Dedifferentiated amniotic fluid mesenchymal stem cell (primary cell): ENCODE measurements around the gene LRRC70.
"Not testable (repeated sequence)": the region's sequence is repeated elsewhere in the genome, so short reads cannot be mapped to it uniquely, and the experiment has no call there.

Source experiments
- DNase-seq: peaks from one replicate; pipeline ENCODE4 v3.0.0-alpha.2; 2016; ENCODE audit errors: extremely low spot score

Gene LRRC70

DNA sequence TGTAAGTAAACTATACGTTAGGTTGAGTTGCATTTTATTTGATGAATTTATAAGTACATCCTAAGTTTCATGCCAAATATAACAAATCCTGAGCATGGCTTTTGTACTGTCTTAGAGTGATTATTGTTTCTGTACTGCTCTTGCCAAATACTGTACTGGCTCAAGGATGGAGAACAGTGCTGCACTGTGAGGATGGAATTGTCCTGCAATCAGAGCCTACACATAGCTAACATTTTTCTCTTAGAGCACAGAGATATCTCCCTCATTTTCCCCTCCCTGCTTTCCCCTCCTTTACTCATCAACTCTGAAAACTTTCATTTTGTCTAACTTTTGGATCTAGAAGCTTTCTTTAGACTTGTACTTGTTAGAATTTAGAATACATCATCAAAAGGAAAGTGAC, 28.3 kb downstream of the LRRC70 start:
- DNase-seq, result no peak

DNA sequence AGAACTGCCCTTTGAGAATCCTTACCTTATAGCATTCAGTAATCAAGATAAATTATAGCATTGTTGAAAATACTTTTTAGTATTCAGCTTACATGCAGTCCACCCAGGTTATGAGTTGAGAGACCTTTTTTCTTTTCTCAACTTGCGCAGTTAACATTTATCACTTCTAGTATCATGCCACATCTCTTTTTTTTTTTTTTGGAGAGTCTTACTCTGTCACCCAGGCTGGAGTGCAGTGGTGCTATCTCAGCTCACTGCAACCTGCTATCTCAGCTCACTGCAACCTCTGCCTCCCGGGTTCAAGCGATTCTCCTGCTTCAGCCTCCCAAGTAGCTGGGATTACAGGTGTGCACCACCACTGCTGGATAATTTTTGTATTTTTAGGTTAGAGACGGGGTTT, 29.0 kb downstream of the LRRC70 start:
- no peak for DNase-seq

DNA sequence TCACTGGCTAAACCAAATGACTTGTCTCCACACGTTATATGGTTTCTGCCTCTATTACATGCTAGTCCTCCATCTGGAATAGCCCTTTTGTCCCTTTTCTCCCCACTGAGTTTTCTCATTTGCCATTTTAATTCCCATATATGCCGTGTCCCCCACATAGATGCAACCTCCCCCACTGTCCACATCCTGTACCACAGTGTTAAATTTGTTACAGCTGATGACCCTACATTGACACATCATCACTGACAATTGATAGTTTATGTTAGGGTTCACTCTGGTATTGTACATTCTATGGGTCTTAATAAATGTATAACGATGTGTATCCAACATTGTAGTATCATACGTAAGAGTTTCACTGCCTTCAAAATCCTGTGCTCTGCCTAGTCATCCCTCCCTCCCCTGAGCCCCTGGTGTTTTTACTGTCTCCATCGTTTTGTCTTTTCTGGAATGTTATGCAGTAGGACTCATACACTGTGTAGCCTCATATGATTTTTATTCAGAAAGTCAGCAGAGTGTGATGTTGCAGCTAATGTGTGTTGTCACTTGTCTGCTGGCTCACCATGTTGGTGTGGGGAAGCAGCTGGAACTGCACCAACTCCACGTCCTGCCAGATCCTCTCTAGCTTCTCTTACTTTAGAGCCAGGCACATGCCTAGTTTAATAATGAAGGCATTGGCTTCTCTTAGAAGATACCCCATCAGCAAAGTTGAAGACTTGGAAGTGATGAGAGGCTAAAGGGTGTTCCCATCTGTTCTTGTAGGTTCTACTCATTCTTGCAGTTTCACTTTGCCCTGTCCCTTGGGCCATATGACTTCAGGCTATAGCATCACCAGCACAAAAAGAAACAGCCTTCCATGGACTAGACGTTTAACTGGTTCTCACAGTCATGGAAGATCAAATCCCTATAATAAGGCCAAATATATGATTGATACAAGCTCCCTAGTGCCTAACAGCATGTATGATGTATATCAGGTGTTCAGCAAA, 30.2 kb downstream of the LRRC70 start:
- DNase-seq, result no peak

DNA sequence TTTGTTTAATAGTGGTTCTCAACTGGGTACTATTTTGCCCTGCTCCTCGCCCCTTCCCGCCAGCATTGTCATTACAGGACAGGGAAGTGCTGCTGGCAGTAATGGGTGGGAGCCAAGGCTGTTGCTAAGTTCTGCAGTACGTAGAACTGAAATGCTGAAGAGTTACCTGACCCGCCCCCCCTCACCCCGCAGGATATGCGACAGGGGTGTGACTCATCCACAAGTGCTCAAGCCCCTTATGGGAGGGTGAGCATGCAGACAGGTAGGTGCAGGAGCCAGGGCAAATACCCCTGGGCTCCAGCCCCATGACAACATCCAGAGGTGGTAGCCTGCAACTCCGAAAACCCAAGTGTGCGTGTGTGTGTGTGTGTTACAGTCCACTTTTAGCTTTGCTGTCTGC, 35.7 kb downstream of the LRRC70 start:
- no peak for DNase-seq

DNA sequence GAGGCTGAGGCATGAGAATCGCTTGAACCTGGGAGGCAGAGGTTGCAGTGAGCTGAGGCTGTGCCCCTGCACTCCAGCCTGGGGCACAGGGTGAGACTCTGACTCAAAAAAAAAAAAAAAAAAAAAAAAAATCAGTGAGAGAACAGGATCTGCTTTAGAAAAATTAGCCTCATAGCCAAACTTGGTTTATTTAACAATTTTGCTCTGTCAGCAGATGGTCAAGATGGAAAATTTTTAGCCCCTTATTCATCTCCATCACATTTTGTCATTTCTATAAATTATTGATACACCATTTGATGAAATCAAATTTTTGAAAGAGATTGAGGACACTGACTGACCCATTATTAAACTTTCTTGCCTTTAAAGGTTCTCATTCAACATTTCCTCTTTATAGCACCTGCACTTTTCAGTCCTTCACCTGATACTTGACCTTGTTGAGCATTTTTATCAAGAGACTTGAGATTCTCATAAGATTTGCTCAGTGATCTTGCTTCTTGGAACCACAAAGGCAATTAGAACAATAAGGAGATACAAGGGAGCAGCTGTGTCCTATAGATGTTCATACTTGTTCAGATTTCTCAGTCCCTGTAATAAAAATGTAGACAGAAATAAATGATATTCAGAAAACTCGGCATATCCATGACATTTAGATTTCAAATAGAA, 38.1 kb downstream of the LRRC70 start:
- no peak for DNase-seq

DNA sequence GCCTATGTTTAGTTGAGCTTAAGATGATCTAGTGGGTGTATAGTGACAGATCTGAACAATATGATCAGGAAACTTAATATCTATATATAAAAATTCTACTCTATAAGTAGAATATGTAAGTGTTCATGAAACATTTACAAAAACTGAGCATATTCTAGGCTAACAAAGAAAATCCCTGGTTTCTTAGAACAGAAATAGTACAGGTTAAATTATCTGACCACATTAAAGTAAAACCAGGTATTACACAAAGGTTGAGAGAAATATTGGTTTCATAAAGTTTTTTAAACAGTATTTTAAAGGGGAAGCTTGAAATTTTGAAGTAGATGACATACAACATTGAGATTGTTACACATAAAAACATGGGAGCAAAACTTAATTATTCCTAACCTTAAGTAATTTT, 39.3 kb downstream of the LRRC70 start:
- DNase-seq, result no peak

DNA sequence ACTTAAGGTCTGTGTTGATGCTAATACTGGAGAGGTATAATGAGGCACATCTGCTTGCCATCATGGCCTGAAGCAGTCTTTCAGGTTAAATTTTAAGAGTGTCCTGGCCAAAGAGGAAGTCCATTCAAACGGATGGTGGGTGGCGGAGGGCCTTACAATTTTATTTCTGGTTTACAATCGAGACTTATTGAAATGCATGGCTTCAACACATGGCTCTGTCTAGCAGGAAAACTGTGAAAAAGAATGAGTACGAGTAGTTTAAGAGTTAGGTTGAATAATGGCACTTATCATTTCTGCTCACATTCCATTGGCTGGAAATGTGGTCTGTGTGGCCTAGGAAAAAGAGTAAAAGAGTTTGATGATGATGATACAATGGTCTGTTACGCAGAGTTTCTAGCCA, 42.1 kb downstream of the LRRC70 start:
- no peak for DNase-seq

DNA sequence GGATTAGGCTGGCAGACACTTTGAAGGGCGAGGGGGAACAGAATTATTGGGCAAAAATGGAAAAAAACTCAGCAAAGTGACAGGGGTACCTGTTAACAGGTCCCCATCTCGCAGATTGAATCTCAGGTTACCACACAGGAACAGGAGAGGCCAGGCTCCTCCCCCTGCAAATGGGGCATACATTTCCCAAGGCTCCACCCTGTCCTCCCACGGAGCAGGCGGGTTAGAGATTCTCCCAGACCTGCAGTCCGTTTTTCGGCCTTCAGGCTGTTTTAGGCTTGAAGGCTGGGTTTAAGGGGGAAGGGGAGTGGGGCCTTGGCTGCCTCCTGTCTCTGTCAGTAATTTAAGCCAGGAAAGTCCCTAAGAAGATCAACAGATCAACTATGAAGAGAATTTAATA, 42.7 kb downstream of the LRRC70 start:
- DNase-seq, result no peak

DNA sequence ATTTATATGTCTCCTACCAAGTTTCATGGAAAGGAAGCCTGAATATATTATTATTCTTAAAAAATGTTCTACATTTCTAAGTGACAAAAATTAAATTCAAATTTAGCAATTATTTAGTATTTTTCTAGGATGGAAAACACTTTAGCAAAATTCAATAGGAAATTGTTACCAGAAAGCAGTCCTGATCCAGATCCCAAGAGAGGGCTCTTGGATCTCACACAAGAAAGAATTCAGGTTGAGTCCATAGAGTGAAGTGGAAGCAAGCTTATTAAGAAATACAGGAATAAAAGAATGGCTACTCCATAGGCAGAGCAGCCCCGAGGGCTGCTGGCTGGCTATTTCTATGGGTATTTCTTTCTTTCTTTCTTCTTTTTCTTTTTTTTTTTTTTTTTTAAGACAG, 44.7 kb downstream of the LRRC70 start:
- DNase-seq, result no peak

DNA sequence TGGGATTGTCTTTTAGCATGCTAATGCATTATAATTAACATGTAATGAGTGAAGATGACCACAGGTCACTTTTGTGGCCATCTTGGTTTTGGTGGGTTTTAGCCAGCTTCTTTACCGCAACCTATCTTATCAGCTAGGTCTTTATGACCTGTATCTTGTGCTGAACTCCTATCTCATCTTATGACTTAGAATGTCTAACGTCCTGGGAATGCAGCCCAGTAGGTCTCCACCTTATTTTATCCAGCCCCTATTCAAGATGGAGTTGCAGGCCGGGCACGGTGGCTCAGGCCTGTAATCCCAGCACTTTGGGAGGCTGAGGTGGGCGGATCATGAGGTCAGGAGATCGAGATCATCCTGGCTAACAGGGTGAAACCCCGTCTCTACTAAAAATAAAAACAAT, 45.8 kb downstream of the LRRC70 start:
- DNase-seq, result not testable (repeated sequence)

DNA sequence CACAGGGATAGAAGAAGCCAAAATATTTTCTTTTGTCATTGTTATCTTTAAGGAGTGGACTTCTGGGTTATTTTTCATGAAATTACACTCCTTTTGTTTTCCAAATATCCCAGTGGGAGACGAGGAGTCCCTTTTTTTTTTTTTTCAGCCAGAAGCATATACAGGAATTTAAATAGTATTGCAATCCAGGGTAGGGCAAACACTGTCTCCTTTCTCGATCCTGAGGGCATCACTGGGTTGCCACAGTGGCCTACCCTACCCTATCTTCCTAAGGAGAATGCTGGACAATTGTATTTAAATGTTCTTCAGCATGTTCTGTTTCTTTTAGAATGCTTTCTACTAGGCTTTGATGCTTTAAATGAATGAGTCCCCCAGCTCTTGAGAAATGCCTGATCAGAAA, 47.9 kb downstream of the LRRC70 start:
- DNase-seq, result no peak

DNA sequence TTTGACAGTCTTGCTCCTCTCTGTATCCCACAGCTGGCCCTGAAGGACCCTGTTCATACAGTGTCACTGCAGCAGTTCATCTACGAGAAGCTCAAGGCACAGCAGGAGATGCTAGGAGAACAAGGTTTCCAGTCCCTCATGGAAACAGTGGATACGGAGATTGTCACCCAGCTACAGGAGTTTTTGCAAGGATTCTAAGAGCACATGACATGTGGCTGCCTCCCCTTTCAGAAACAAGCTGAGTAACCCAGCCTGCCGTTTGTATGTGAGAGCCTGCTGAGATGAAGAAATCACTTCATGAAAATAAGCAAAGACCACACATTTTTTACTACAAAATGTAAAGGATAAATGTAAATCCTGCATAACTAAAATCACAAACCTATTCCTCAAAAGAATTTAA, 48.5 kb downstream of the LRRC70 start:
- no peak for DNase-seq

DNA sequence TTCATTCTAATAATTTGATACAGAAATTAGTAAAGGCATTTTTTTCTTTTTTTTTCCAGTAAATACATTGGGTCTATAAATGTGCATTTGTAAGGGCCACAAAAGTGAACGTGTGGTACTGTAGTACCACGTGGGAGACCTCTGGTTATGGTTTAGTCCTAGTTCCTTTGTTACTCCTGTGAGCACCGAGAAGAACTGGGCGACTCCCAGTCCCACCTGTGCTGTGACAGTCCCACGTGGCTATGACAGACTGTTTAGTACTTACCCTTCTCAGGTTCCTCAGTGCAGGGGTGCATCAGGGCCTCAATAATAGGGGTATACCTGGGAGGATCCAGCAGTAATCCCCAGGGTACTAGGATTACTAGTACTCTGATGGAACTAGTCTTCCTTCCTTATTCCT, 49.3 kb downstream of the LRRC70 start:
- no peak for DNase-seq
